Transverse colon (tissue), 3 donors: Measurements from ENCODE around the gene DNMBP.

Source experiments
- POLR2A ChIP-seq: fragments of 450-650 bp; IDR thresholded peaks from one replicate; pipeline ENCODE4 v1.6.1; 2016; ENCODE audit warnings: antibody characterized with exemption, mild to moderate bottlenecking, moderate library complexity
- TF ChIP-seq, protein P1 (sequence below), 5 experiments: fragments of 200-600 bp in 3 of 5; fragments of 450-650 bp in 2 of 5; sonication (generic) in 3 of 5; IDR thresholded peaks; 1 replicate in 2 of 5; 2 replicates in 3 of 5; pipeline ENCODE4 v1.5.1; 2016 to 2017; ENCODE audit warnings: antibody characterized with exemption in 5 of 5, inconsistent platforms in 3 of 5, mild to moderate bottlenecking in 2 of 5, moderate library complexity in 1 of 5

DNA sequence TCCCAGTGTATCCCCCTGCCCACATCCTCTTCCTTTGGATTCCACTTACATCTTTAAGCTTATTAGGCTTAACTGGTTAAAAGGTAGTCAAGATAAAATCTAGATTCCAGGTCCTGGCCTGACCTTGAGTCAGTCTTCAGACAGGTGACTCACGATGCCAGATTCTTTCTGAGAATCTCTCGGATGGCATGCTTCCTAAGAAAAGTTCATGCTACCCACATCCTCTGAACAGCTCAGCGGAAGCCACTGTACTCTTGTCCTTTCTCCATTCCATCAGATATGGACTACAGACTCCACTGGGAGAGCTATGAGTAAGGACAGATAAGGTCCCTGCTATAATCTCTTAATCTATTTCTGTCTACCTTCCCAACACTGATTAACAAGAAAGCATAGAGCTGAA is 43.4 kb downstream of the DNMBP start:
- no peak for TF ChIP-seq POLR2A
- TF ChIP-seq, protein P1, sequence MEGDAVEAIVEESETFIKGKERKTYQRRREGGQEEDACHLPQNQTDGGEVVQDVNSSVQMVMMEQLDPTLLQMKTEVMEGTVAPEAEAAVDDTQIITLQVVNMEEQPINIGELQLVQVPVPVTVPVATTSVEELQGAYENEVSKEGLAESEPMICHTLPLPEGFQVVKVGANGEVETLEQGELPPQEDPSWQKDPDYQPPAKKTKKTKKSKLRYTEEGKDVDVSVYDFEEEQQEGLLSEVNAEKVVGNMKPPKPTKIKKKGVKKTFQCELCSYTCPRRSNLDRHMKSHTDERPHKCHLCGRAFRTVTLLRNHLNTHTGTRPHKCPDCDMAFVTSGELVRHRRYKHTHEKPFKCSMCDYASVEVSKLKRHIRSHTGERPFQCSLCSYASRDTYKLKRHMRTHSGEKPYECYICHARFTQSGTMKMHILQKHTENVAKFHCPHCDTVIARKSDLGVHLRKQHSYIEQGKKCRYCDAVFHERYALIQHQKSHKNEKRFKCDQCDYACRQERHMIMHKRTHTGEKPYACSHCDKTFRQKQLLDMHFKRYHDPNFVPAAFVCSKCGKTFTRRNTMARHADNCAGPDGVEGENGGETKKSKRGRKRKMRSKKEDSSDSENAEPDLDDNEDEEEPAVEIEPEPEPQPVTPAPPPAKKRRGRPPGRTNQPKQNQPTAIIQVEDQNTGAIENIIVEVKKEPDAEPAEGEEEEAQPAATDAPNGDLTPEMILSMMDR (IDR thresholded peaks at IDR 0.05), result no peak
